NB4 (cell line): ENCODE data around the gene MED7.

Experiments
- TF ChIP-seq, protein P1 (sequence below): IDR thresholded peaks from one replicate; pipeline ENCODE4 v1.5.1; 2012; ENCODE audit warnings: low read depth, low read length
- TF ChIP-seq, protein P2 (sequence below): IDR thresholded peaks from 2 replicates; pipeline ENCODE4 v1.6.1; 2011; ENCODE audit warnings: low read depth, low read length

DNA sequence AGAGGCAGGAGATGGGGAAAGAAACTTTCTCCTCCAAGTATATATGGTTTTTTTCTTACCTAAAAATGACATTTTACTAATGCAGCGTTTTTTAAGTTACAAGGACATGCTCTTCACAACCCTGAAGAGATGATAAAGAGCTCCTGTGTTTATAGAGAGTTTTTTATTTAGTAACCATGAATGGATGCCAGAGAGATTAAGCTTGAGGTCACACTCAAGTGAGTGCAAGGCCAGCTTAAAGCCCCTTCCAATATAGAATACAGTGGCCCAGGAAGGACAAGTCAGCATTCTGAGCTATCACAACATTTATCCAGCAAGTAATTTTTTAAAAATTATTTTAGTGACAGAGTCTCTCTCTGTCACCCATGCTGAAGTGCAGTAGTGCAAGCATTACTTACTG, 27.2 kb downstream of the MED7 start:
- TF ChIP-seq, protein P1, sequence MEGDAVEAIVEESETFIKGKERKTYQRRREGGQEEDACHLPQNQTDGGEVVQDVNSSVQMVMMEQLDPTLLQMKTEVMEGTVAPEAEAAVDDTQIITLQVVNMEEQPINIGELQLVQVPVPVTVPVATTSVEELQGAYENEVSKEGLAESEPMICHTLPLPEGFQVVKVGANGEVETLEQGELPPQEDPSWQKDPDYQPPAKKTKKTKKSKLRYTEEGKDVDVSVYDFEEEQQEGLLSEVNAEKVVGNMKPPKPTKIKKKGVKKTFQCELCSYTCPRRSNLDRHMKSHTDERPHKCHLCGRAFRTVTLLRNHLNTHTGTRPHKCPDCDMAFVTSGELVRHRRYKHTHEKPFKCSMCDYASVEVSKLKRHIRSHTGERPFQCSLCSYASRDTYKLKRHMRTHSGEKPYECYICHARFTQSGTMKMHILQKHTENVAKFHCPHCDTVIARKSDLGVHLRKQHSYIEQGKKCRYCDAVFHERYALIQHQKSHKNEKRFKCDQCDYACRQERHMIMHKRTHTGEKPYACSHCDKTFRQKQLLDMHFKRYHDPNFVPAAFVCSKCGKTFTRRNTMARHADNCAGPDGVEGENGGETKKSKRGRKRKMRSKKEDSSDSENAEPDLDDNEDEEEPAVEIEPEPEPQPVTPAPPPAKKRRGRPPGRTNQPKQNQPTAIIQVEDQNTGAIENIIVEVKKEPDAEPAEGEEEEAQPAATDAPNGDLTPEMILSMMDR = no peak
- TF ChIP-seq, protein P2, sequence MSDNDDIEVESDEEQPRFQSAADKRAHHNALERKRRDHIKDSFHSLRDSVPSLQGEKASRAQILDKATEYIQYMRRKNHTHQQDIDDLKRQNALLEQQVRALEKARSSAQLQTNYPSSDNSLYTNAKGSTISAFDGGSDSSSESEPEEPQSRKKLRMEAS = no peak
